ENCODE data around the gene DOK1. TPM values are rescaled to one million over a fixed set of nuclear protein-coding genes. Genes with fewer than 3 reads are reported as not detected.

Gene DOK1
- total RNA-seq, 4 donors from 2014 or later: 11.9 to 26.5 (median 19.3) TPM

GRCh38 chr2:74578408-74578807, 23.9 kb downstream of the DOK1 start:
- 85% methylated on average over 3 of the region's 3 CpGs for WGBS
- H3K4me3 ChIP-seq: no peak overlapping the region

GRCh38 chr2:74581463-74581862, 26.9 kb downstream of the DOK1 start:
- no peak for TF ChIP-seq POLR2AphosphoS5 (IDR thresholded peaks at IDR 0.05)
- TF ChIP-seq CTCF (IDR thresholded peaks at IDR 0.05): no peak
- TF ChIP-seq EP300 (IDR thresholded peaks at IDR 0.05): no peak
- no peak for TF ChIP-seq POLR2A (IDR thresholded peaks at IDR 0.05; ENCODE audit: low read depth)
- Histone ChIP-seq H3K9me3 (no peaks in the 10 kb centered on the region), H3K4me1 (peaks cover 0 to 5% (median 0%) of the 10 kb centered on the region in 4 donors), H3K27ac (replicated peaks in 1 of 4) (no peak overlapping the region), H3K27me3 (peaks cover 0 to 5% (median 0%) of the 10 kb centered on the region in 4 donors), H3K36me3 (no peaks in the 10 kb centered on the region), H3K4me3 (no peak overlapping the region)
- intact Hi-C loops (cut with DNase I): no loop called here
- WGBS: 78% methylated on average over 3 of the region's 3 CpGs
- DNase-seq (ENCODE audit: extremely low spot score): no peak

More at GRCh38 chr2:74578408-74578807, 23.9 kb downstream of the DOK1 start:
- H3K4me1 ChIP-seq: no peaks in the 10 kb centered on the region
- H3K36me3 ChIP-seq: no peaks in the 10 kb centered on the region
- TF ChIP-seq POLR2AphosphoS5 (IDR thresholded peaks at IDR 0.05) (no peak), EP300 (IDR thresholded peaks at IDR 0.05) (no peak), CTCF (IDR thresholded peaks at IDR 0.05) (no peak), POLR2A (IDR thresholded peaks at IDR 0.05; ENCODE audit: low read depth) (no peak)
- H3K27ac ChIP-seq (replicated peaks in 1 of 4): no peak overlapping the region
- no peaks in the 10 kb centered on the region for H3K9me3 ChIP-seq
- H3K27me3 ChIP-seq: peaks cover 0 to 5% (median 2%) of the 10 kb centered on the region in 4 donors
- DNase-seq (ENCODE audit: extremely low spot score): no peak
- intact Hi-C loops (cut with DNase I): no loop called here

- H3K36me3 ChIP-seq: no peaks in the 10 kb centered on the region
- peaks cover 0 to 5% (median 0%) of the 10 kb centered on the region in 4 donors for H3K4me1 ChIP-seq
- intact Hi-C loops (cut with DNase I): no loop called here
- TF ChIP-seq POLR2A (IDR thresholded peaks at IDR 0.05; ENCODE audit: low read depth): no peak
- no peak for TF ChIP-seq EP300 (IDR thresholded peaks at IDR 0.05)
- no peak for TF ChIP-seq CTCF (IDR thresholded peaks at IDR 0.05)
- TF ChIP-seq POLR2AphosphoS5 (IDR thresholded peaks at IDR 0.05): no peak
- 72% methylated on average over 2 of the region's 2 CpGs for WGBS
- H3K27me3 ChIP-seq: peaks cover 0 to 5% (median 0%) of the 10 kb centered on the region in 4 donors
- H3K27ac ChIP-seq (replicated peaks in 1 of 4): no peak overlapping the region
- DNase-seq (ENCODE audit: extremely low spot score): no peak
- no peak overlapping the region for H3K4me3 ChIP-seq
- H3K9me3 ChIP-seq: no peaks in the 10 kb centered on the region
These were observed 27.7 kb downstream of the DOK1 start for GRCh38 chr2:74582184-74582583.

- no peak overlapping the region for H3K4me3 ChIP-seq
- H3K9me3 ChIP-seq: no peaks in the 10 kb centered on the region
- no peak overlapping the region for H3K27ac ChIP-seq (replicated peaks in 1 of 4)
- H3K27me3 ChIP-seq: peaks cover 0 to 6% (median 0%) of the 10 kb centered on the region in 4 donors
- no peaks in the 10 kb centered on the region for H3K36me3 ChIP-seq
- no peak for DNase-seq (ENCODE audit: extremely low spot score)
- intact Hi-C loops (cut with DNase I): no loop called here
- TF ChIP-seq POLR2AphosphoS5 (IDR thresholded peaks at IDR 0.05): no peak
- TF ChIP-seq EP300 (IDR thresholded peaks at IDR 0.05): no peak
- no peak for TF ChIP-seq CTCF (IDR thresholded peaks at IDR 0.05)
- peaks cover 0 to 5% (median 0%) of the 10 kb centered on the region in 4 donors for H3K4me1 ChIP-seq
These were observed 29.0 kb downstream of the DOK1 start for GRCh38 chr2:74583504-74583903.

GRCh38 chr2:74584088-74584645, 29.6 kb downstream of the DOK1 start:
- intact Hi-C loops (cut with DNase I): no loop called here
- 61% methylated on average over 2 of the region's 2 CpGs for WGBS
- Histone ChIP-seq H3K36me3 (no peaks in the 10 kb centered on the region), H3K4me1 (peaks cover 0 to 5% (median 0%) of the 10 kb centered on the region in 4 donors), H3K9me3 (no peaks in the 10 kb centered on the region), H3K4me3 (no peak overlapping the region), H3K27ac (replicated peaks in 1 of 4) (no peak overlapping the region), H3K27me3 (peaks cover 0 to 10% (median 0%) of the 10 kb centered on the region in 4 donors)
- no peak for DNase-seq (ENCODE audit: extremely low spot score)
- TF ChIP-seq POLR2A (IDR thresholded peaks at IDR 0.05; ENCODE audit: low read depth): no peak
- TF ChIP-seq CTCF (IDR thresholded peaks at IDR 0.05): no peak
- TF ChIP-seq POLR2AphosphoS5 (IDR thresholded peaks at IDR 0.05): no peak
- TF ChIP-seq EP300 (IDR thresholded peaks at IDR 0.05): no peak

All from esophagus muscularis mucosa (tissue), 4 donors.